Activated naive CD8-positive, alpha-beta T cell treated with anti-CD3 and anti-CD28 coated beads for 36 hours (primary cell): ENCODE results near the gene AGXT. TPM values are rescaled to one million over a fixed set of nuclear protein-coding genes. Genes with fewer than 3 reads are reported as not detected.

Experiments used
- DNase-seq: peaks from one replicate; pipeline ENCODE4 v3.0.0; 2021
- H3K27ac Mint-ChIP-seq: one replicate; pipeline ENCODE4 v1.8.0; 2022; ENCODE audit warnings: mild to moderate bottlenecking, moderate library complexity, mixed read lengths
- H3K27me3 Mint-ChIP-seq: one replicate; pipeline ENCODE4 v1.8.0; 2022; ENCODE audit warnings: mild to moderate bottlenecking, mixed read lengths
- H3K36me3 Mint-ChIP-seq: one replicate; pipeline ENCODE4 v1.8.0; 2021; ENCODE audit warnings: mild to moderate bottlenecking, mixed read lengths
- H3K4me1 Mint-ChIP-seq: one replicate; pipeline ENCODE4 v1.8.0; 2021; ENCODE audit warnings: mixed read lengths
- H3K4me3 Mint-ChIP-seq: one replicate; pipeline ENCODE4 v1.8.0; 2022; ENCODE audit warnings: mild to moderate bottlenecking, moderate library complexity, mixed read lengths
- H3K9me3 Mint-ChIP-seq: one replicate; pipeline ENCODE4 v1.8.0; 2022; ENCODE audit warnings: mixed read lengths
- total RNA-seq, 2 experiments: library from RNA; stranded (reverse); gene quantifications; one replicate each; pipeline ENCODE4 v1.2.3, GENCODE V29; 2021

Gene AGXT
- total RNA-seq, 2 experiments from 2014 or later: not detected

DNA sequence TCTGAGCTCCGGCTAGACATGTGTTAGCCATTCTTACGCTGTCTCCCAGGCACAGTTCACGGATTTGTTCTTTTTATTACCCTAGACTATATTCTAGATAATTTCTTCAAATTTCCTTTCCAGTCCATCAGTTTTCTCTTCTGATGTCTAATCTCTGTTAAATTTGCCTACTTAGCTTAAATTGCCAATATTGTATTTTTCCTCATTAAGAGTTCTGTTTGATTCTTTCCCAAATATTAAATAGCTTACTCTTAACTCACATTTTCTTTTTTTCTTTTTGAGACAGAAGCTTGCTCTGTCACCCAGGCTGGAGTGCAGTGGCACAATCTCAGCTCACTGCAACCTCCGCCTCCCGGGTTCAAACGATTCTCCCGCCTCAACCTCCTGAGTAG lies 58.8 kb downstream of the AGXT start:
- Mint-ChIP-seq H3K4me3 (no peak overlapping the region), H3K27ac (no peak overlapping the region), H3K4me1 (no peaks in the 10 kb centered on the region), H3K36me3 (no peaks in the 10 kb centered on the region), H3K9me3 (no peaks in the 10 kb centered on the region), H3K27me3 (no peaks in the 10 kb centered on the region)
- DNase-seq: no peak

DNA sequence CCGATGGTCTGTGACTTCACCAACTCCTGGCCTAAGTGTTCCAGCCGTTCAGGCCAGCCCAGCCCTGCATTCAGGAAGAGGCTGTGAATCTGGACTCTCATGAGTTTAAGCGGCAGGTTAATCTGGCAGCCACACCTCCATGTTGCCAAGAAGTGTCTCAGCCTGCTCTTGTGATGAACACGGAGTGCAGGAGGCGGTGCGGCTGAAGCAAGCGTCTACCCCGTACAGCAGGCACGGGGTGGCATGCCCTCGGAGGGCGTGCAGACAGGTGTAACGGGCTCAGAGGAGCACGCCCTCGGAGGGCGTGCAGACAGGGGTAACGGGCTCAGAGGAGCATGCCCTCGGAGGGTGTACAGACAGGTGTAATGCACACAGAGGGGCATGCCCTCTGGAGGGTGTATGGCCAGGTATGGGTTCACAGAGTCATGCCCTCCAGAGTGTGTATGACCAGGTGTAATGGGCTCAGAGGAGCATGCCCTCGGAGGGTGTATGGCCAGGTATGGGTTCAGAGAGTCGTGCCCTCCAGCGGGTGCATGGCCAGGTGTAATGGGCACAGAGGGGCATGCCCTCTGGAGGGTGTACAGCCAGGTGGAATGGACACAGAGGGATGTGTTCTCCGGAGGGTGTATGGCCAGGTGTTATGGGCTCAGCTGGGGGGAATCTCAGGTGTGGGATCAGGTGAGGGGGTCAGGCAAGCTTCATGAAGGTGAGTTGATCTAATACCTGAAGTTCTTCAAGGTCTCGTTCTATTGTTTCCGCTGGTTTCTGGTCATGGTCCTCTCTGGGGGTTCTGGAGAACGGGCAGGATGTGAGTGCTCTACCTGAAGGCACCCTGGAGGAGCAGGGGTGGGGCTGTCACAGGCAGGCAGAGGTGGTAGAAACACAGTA lies 60.1 kb downstream of the AGXT start:
- no peak for DNase-seq
- Mint-ChIP-seq H3K36me3 (no peaks in the 10 kb centered on the region), H3K27me3 (no peaks in the 10 kb centered on the region), H3K27ac (no peak overlapping the region), H3K4me3 (no peak overlapping the region), H3K9me3 (no peaks in the 10 kb centered on the region), H3K4me1 (no peaks in the 10 kb centered on the region)

DNA sequence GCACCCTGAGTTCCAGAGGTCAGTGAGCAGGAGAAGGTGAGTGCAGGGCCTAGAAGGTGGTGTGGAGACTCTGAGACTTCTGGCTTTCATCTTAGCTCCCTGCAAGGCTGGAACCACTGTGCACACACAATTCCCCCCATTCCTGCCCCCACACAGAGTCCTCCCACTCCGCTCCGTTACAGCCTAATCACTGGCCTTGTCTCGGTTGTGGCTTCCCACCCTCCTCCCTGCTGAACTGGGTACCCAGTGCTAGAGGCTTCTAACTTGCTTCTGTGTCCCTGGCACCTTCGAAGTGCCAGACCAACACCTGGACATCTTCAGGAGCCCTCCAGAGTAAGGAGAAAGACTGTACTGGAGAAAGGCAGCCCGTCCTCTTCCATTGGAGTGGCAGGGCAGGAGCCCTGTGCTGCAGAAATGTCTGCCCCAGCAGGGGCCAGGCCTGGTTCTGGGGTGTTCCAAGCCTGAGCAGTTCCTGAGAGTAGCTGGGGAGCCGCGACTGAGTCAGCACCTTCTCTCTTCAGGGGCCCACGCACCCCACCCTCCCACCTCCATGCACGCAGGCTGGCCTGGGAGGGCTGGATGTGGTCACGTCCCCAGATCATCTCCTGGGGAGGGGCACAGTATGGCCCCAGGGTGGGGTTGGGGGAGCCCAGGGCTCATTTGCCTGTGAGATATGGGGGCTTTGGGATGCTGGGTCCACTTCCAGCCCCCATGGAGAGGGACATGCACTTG lies 60.9 kb downstream of the AGXT start:
- H3K9me3 Mint-ChIP-seq: no peaks in the 10 kb centered on the region
- H3K36me3 Mint-ChIP-seq: no peaks in the 10 kb centered on the region
- no peak overlapping the region for H3K4me3 Mint-ChIP-seq
- no peaks in the 10 kb centered on the region for H3K27me3 Mint-ChIP-seq
- H3K4me1 Mint-ChIP-seq: no peaks in the 10 kb centered on the region
- H3K27ac Mint-ChIP-seq: no peak overlapping the region
- DNase-seq: no peak

Other genes with a start within 250 kb of the AGXT start
- gene GPR35, start 243.3 kb upstream of the AGXT start, total RNA-seq: 1 to 10 TPM; 7.6 to 7.8 TPM
- not detected for gene AQP12B, start 185.9 kb upstream of the AGXT start, total RNA-seq
- gene AQP12A, start 177.0 kb upstream of the AGXT start, total RNA-seq: not detected
- 1 to 10 TPM; 7.7 to 8.2 TPM for gene KIF1A, start 48.6 kb upstream of the AGXT start, total RNA-seq
- not detected for gene MAB21L4, start 27.3 kb downstream of the AGXT start, total RNA-seq
- gene CROCC2, start 37.5 kb downstream of the AGXT start, total RNA-seq: not detected
- 1 to 10 TPM in 1 of 2 experiments, under 1 TPM in 1; 0.91 to 1.0 TPM for gene SNED1, start 129.8 kb downstream of the AGXT start, total RNA-seq
- 10 to 100 TPM; 34.5 to 35.6 TPM for gene MTERF4, start 233.5 kb downstream of the AGXT start, total RNA-seq